ENCODE data around the gene CNR1.
"Not testable (repeated sequence)": the region's sequence is repeated elsewhere in the genome, so short reads cannot be mapped to it uniquely, and the experiment has no call there.

CNR1 gene

DNA sequence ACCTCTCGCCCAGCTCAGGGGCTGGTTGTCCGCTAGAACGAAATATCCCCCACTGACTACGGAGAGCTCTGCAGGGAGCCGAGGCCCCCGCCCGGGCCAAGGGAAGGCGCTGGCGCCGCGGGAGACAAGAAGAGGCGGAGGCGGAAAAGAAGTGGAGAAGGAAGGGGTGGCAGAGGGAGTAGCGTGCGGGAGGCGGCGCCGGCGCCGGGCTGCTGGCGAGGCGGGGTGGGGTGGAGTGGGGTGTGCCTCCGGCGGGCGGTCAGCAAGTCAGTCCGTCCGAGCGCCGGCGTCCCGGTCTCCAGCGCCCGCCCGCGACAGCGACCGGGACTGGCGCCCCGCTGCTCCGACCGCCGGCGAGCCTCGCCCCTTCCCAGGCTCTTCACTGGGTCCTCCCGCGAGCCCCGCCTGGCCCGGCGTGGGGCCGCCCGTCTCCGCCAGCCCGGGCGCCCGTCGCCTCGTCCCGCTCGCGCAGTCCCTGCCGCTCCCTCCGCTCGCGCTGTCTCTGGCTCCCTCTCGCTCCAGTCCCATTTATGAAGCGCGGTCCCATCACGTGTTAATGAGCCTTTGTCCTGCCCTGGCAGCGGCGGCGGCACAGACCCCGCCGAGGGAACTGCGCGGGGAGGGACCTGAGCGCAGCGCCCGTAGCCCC lies at the start of gene CNR1:
Gene CNR1 (minus strand): TSS at position 504 of the 649 bp plus-strand sequence. CDS start 21,073 bp downstream, outside the sequence.
- DNase-seq (ENCODE audit: low read depth, low spot score) = no peak

DNA sequence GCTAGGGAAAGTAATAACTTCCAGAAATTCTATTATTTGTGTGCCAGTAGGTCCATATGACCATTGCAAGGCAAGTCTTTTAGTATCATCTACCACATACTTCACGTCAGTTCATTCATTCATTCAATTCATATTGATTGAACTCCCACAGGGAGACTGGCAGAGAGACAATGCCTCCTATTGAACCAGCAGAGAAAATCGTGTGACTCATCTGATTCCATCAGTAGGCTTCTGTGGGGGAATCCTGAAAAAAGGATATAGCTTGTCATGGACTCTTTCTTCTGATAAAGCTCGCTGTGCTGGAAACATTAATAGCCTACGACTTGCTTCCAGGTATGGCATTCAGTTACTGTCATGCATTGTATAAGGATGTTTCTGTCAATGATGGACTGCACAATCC lies 45.3 kb upstream of the CNR1 start:
- DNase-seq (ENCODE audit: low read depth, low spot score) = no peak

DNA sequence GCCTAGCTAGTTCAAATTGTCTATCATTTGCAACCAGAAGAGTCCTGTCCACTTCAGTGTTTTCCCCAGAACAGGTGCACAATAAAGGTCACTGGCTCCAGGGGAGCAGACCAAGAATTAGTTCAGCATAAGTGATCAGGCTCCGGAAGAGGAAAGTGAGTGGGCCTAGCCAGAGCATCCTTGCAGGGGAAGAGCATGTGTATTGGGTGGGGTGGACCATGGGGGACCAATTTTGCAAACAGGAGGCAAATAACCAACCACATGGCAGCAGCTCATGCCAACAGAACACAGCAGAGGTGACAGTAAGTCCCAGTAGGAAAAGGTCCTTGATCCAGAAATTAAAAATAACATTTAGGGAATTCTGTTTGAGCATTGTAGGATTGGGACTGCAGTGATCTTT lies 43.2 kb upstream of the CNR1 start:
- no peak for DNase-seq (ENCODE audit: low read depth, low spot score)

GRCh38 chr6:88208726-88209125 lies 42.6 kb upstream of the CNR1 start:
- no peak for DNase-seq (ENCODE audit: low read depth, low spot score)

GRCh38 chr6:88201734-88202133 lies 35.6 kb upstream of the CNR1 start:
- DNase-seq (ENCODE audit: low read depth, low spot score) = not testable (repeated sequence)

- no peak for DNase-seq (ENCODE audit: low read depth, low spot score)
These were observed 18.8 kb upstream of the CNR1 start for GRCh38 chr6:88184921-88185320.

DNA sequence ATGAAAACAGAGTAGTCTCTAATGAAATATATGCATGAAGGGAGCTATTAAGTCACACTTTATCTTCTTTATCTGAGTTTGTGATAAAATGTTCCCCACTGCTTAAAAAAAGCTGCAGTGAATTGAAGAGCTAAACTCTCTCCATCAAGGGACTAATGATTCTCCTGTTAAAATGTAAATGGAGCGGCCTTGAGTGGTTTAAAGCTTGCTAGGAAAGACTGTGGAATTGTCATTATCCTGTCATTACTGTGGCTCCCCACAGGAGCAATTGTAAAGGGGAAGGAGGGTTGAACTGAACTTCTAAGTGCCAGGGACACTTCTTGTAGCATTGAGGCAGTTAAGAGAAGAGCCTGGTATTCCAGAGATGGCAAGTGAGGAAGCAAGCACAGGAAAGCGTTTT lies 17.3 kb upstream of the CNR1 start:
- DNase-seq (ENCODE audit: low read depth, low spot score) = no peak

DNA sequence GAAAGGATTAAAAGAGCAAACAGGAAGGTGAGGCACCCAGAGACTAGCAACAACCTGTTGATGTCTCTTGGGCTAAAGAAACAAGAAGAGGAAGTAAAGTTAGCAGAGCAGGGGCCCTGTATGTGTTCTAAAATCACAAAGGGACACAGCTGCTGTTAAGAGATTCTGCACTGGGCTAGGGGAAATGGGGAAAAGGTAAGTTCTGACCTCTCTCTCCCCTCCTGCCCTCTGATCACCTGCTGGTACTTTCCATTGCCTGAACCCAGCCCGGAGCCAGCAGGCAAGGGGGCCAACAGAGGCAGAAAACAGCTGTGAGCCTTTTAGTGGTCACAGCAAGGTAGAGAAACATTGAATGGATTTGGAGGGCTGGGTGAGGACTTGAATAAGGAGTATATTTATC lies 13.5 kb upstream of the CNR1 start:
- no peak for DNase-seq (ENCODE audit: low read depth, low spot score)

GRCh38 chr6:88177961-88178464 lies 11.9 kb upstream of the CNR1 start:
- no peak for DNase-seq (ENCODE audit: low read depth, low spot score)

- no peak for DNase-seq (ENCODE audit: low read depth, low spot score)
These were observed 8.8 kb upstream of the CNR1 start for GRCh38 chr6:88174906-88175305.

GRCh38 chr6:88171312-88171711 lies 5.2 kb upstream of the CNR1 start:
- no peak for DNase-seq (ENCODE audit: low read depth, low spot score)

- DNase-seq (ENCODE audit: low read depth, low spot score) = no peak
These were observed 2.2 kb upstream of the CNR1 start for GRCh38 chr6:88168362-88168761.

GRCh38 chr6:88167352-88167937 lies 1.3 kb upstream of the CNR1 start:
- no peak for DNase-seq (ENCODE audit: low read depth, low spot score)

DNA sequence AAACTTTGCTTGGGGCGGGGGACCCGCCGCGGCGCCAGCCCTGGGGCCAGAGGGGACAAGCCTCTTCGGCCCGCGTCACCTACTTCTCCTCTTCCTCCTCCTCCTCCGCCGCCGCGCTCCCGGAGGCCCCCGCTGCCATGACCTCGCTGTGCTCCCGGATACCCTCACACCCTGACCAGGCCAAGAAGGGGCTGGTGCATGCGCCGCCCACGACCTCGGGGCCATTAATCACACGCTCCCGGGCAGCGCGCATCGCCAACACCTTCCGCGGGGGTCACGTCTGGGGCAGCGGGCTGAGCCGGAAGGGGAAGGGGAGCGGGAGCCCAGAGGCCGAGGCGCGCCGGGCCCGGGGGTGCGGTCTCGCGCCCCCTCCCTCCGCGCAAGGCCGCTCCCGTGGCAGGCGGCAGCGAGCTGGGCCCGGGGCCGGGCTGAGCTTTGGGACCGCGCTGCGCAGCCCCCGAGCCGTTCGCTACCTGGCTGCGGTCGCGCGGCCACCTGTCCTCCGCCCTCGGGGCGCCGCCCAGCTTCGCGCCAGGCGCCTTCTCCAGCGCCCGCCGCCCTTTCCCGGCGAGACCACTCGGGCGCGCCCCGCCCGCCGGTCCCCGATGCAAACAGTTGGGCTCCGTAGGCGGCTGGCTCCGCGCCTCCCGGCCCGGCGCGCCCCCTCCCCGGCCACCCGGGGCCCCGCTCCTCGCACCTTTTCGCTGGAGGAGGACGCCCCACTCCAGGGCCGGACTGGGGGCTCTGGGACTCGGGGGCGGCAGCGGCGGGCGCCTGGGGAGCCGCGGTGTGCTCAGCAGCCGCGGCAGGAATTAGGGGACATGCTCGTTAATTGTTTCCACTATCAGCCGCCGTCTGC lies 575 bp upstream of the CNR1 start:
- DNase-seq (ENCODE audit: low read depth, low spot score) = no peak

DNA sequence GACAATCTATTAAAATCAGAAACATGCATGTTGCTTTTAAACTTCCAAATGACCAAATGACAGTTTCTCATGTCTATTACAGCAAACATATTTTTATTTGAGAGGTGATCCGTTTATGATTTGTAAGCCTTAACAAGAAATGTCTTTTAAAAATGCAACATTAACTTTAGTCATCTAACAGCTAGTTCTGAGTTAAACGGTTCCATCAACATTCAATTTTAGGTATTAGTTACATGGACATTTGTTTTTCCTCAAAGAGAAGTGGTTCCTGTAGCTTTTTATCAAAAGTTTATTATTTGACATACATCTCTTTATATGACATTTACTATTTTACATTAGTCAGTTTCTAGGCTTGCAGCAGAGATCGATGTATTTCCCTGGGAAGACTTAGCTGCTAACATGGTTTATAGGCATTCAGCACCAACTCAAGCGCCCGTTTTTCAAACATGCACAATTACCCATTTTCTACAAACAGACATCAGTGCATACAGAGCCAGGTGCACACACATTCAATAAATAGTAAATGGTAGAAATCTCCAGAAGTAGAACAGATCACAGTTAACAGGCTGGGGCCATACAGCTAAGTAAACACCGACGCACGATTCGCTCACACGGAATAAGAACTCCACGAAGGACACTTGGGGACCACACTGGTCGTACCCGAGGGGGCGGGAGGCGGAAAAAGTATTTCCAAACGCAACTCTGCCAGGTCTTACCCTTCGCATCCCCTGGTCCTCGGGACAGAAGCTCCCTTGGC lies 882 bp downstream of the CNR1 start:
- no peak for DNase-seq (ENCODE audit: low read depth, low spot score)

- no peak for DNase-seq (ENCODE audit: low read depth, low spot score)
These were observed 2.1 kb downstream of the CNR1 start for GRCh38 chr6:88164061-88164460.

DNA sequence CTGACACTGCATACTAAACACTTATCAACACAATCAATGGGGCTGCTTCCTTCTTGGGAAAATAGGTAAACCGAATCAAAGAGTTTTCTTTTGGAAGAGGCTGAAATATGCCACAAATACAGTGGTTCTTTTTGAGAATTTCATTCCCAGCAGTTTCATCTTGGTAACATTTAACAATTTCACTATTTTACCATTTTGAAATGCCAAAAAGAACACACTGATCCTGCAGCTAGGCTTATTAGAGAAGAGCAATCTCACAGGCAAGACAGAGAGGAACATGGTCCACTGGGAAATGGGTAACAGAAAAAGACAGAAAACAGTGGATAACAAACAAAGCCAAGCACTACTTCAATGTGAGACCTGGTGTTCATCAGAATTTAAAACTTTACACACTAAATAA lies 2.5 kb downstream of the CNR1 start:
- DNase-seq (ENCODE audit: low read depth, low spot score) = no peak

- DNase-seq (ENCODE audit: low read depth, low spot score) = no peak
These were observed 4.2 kb downstream of the CNR1 start for GRCh38 chr6:88161940-88162339.

- DNase-seq (ENCODE audit: low read depth, low spot score) = no peak
These were observed 9.0 kb downstream of the CNR1 start for GRCh38 chr6:88157106-88157505.

GRCh38 chr6:88145298-88145963 lies 20.7 kb downstream of the CNR1 start:
- no peak for DNase-seq (ENCODE audit: low read depth, low spot score)

- no peak for DNase-seq (ENCODE audit: low read depth, low spot score)
These were observed 21.4 kb downstream of the CNR1 start for GRCh38 chr6:88144637-88145297.

All from iPS DF 19.7 (cell line).